HG03460 (cell line): ENCODE measurements around the gene OBP2A.

Source experiments
- ATAC-seq: cut with Tn5 transposase; IDR thresholded peaks from one replicate; pipeline ENCODE4 v1.9.1; 2021; ENCODE audit not compliant: unreplicated experiment

OBP2A gene

GRCh38 chr9:135551456-135551855 lies 5.5 kb downstream of the OBP2A start:
- no peak for ATAC-seq

- no peak for ATAC-seq
Observed at GRCh38 chr9:135552021-135552697, 6.2 kb downstream of the OBP2A start.

- no peak for ATAC-seq
Observed at GRCh38 chr9:135552698-135553171, 6.8 kb downstream of the OBP2A start.

- no peak for ATAC-seq
Observed at GRCh38 chr9:135554718-135555117, 8.8 kb downstream of the OBP2A start.

- ATAC-seq: no peak
Observed at GRCh38 chr9:135555203-135555602, 9.3 kb downstream of the OBP2A start.

GRCh38 chr9:135555910-135556309 lies 10.0 kb downstream of the OBP2A start:
- no peak for ATAC-seq

GRCh38 chr9:135559606-135560005 lies 13.7 kb downstream of the OBP2A start:
- no peak for ATAC-seq

- no peak for ATAC-seq
Observed at GRCh38 chr9:135561391-135562234, 15.7 kb downstream of the OBP2A start, which contains the start of gene PAEP. TSS of gene PAEP (plus strand) at chr9:135561756.

- no peak for ATAC-seq
Observed at GRCh38 chr9:135562235-135562745, 16.4 kb downstream of the OBP2A start.

- ATAC-seq: no peak
Observed at GRCh38 chr9:135563039-135563476, 17.1 kb downstream of the OBP2A start.

- ATAC-seq: no peak
Observed at GRCh38 chr9:135563858-135564257, 17.9 kb downstream of the OBP2A start.

- ATAC-seq: no peak
Observed at GRCh38 chr9:135565141-135565628, 19.3 kb downstream of the OBP2A start.

- no peak for ATAC-seq
Observed at GRCh38 chr9:135565636-135566035, 19.7 kb downstream of the OBP2A start.

GRCh38 chr9:135566552-135566951 lies 20.6 kb downstream of the OBP2A start:
- ATAC-seq: no peak

- no peak for ATAC-seq
Observed at GRCh38 chr9:135567311-135567710, 21.4 kb downstream of the OBP2A start.

GRCh38 chr9:135568026-135568425 lies 22.1 kb downstream of the OBP2A start:
- no peak for ATAC-seq

- no peak for ATAC-seq
Observed at GRCh38 chr9:135570456-135570855, 24.5 kb downstream of the OBP2A start.

GRCh38 chr9:135572233-135572632 lies 26.3 kb downstream of the OBP2A start:
- no peak for ATAC-seq

- no peak for ATAC-seq
Observed at GRCh38 chr9:135573124-135573523, 27.2 kb downstream of the OBP2A start.

GRCh38 chr9:135574331-135574730 lies 28.4 kb downstream of the OBP2A start:
- ATAC-seq: no peak

GRCh38 chr9:135574943-135575342 lies 29.0 kb downstream of the OBP2A start:
- ATAC-seq: no peak
